ENCODE data around the gene ESRRA.

DNA sequence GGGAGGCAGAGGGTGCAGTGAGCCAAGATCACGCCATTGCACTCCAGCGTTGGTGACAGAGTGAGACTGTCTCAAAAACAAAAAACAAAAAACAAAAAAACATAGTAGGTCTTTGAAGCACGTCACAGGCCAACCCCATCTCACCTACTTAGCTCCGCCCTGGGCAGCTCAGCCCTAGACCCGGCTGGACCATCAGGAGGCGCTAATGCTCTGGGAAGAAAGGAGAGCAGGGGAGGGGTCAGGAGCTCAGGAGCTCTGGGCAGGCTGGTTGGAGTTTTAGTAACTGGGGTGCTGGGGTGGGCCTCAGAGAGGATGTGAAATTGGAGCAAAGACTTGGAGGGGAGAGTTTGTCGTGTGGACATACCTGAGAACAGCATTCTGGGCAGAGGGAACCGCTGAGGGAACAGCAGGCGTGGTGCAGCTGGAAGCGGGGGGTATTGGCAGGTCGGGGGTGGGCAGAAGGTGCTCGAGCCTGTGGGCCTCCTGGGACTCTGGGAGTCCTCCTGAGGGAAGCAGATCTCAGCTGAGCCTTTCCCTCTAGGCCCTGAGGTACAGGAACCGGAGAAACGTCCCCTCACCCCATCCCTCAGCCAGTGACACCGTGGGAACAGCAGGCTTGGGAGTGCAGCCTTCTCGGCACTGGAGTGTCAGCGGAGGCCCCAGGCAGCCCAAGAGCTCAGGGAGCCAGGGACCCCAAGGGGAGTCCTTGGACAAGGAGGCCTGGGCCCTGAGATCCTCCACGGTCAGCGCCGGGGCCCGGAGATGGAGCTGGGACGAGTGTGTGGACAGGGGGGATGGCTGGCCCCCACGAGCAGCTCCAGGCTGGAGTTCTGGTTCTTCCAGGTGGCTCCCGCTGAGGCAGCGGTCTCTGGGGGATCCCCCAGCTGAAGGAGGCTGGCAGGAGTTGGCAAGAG is 51.4 kb downstream of the ESRRA start:
- TF ChIP-seq CTCF (IDR thresholded peaks at IDR 0.05 in 8 of 11, conservative IDR thresholded peaks at IDR 0.05 in 3 of 11) (peak in 4 of 11 experiments; percentile 15 to 42 (median 24)), POLR2AphosphoS5 (IDR thresholded peaks at IDR 0.05) (peak in 1 of 3 donors; percentile 23), POLR2A (IDR thresholded peaks at IDR 0.05) (no peak)
